ENCODE data around the gene CREBRF. TPM values are rescaled to one million over a fixed set of nuclear protein-coding genes. Genes with fewer than 3 reads are reported as not detected.

CREBRF gene
- polyA plus RNA-seq, 3 donors: 23.1 to 27.6 (median 23.6) TPM

- no peak overlapping the region for H3K4me2 ChIP-seq (replicated peaks; ENCODE audit: extremely low read depth, low read length, poor library complexity, severe bottlenecking)
Measured at GRCh38 chr5:173020643-173021042, 35.5 kb upstream of the CREBRF start.

GRCh38 chr5:173025651-173026050 lies 30.5 kb upstream of the CREBRF start:
- Histone ChIP-seq H3K79me2 (ENCODE audit: insufficient read depth, low read length) (peaks cover 99% of the 10 kb centered on the region), H3K27me3 (ENCODE audit: control insufficient read depth in 2 of 2, insufficient read depth in 2 of 2, low read length in 2 of 2) (no peaks in the 10 kb centered on the region), H3K4me2 (replicated peaks; ENCODE audit: extremely low read depth, low read length, poor library complexity, severe bottlenecking) (no peak overlapping the region), H4K20me1 (ENCODE audit: insufficient read depth, low read length) (peaks cover 81% of the 10 kb centered on the region), H2AFZ (ENCODE audit: insufficient read depth, low read depth, low read length, poor library complexity, severe bottlenecking) (no peak overlapping the region), H3K9ac (ENCODE audit: insufficient read depth, low read length, poor library complexity, severe bottlenecking) (no peak overlapping the region), H3K4me1 (ENCODE audit: control insufficient read depth in 1 of 2, insufficient read depth in 2 of 2, low read length in 2 of 2) (peaks cover 22% of the 10 kb centered on the region in 2 donors), H3K36me3 (replicated peaks in 1 of 2; ENCODE audit: control insufficient read depth in 1 of 2, insufficient read depth in 2 of 2, low read length in 2 of 2) (peaks cover 19 to 49% of the 10 kb centered on the region in 2 donors), H3K4me3 (replicated peaks in 1 of 3; ENCODE audit: low read depth in 2 of 3, low read length in 3 of 3) (no peak overlapping the region), H3K9me3 (replicated peaks in 1 of 2; ENCODE audit: control insufficient read depth in 1 of 2, insufficient read depth in 1 of 2, low read length in 2 of 2) (no peaks in the 10 kb centered on the region), H3K27ac (ENCODE audit: low read depth in 1 of 2, low read length in 2 of 2) (no peak overlapping the region)
- H3K36me3 Mint-ChIP-seq: peaks cover 36 to 45% of the 10 kb centered on the region in 2 donors
- intact Hi-C loops (cut with micrococcal nuclease): no loop called here
- no peak for DNase-seq
- peaks cover 25% of the 10 kb centered on the region for H3K4me1 Mint-ChIP-seq
- H3K4me3 Mint-ChIP-seq: no peak overlapping the region
- peak overlapping the region in 4 of 7 donors; percentile 30 to 91 (median 61) for H3K27ac Mint-ChIP-seq
- peaks cover 0 to 3% (median 0%) of the 10 kb centered on the region in 3 donors for H3K27me3 Mint-ChIP-seq (ENCODE audit: low read depth in 3 of 3)
- peaks cover 0 to 7% (median 3%) of the 10 kb centered on the region in 7 donors for H3K9me3 Mint-ChIP-seq
- WGBS (ENCODE audit: insufficient coverage): no CpG with 5 or more reads among the region's 6 CpGs
- TF ChIP-seq CTCF (IDR thresholded peaks at IDR 0.05): no peak

More at GRCh38 chr5:173020643-173021042, 35.5 kb upstream of the CREBRF start:
- H3K36me3 Mint-ChIP-seq: peaks cover 40 to 61% of the 10 kb centered on the region in 2 donors
- WGBS (ENCODE audit: insufficient coverage): 92% methylated on average over 8 of the region's 9 CpGs
- H3K27ac Mint-ChIP-seq: peak overlapping the region in 3 of 7 donors; percentile 40 to 56 (median 42)
- Histone ChIP-seq H2AFZ (ENCODE audit: insufficient read depth, low read depth, low read length, poor library complexity, severe bottlenecking) (no peak overlapping the region), H4K20me1 (ENCODE audit: insufficient read depth, low read length) (peaks cover 83% of the 10 kb centered on the region), H3K9ac (ENCODE audit: insufficient read depth, low read length, poor library complexity, severe bottlenecking) (no peak overlapping the region), H3K4me3 (replicated peaks in 1 of 3; ENCODE audit: low read depth in 2 of 3, low read length in 3 of 3) (no peak overlapping the region), H3K4me1 (ENCODE audit: control insufficient read depth in 1 of 2, insufficient read depth in 2 of 2, low read length in 2 of 2) (peaks cover 39 to 40% of the 10 kb centered on the region in 2 donors), H3K27me3 (ENCODE audit: control insufficient read depth in 2 of 2, insufficient read depth in 2 of 2, low read length in 2 of 2) (no peaks in the 10 kb centered on the region), H3K36me3 (replicated peaks in 1 of 2; ENCODE audit: control insufficient read depth in 1 of 2, insufficient read depth in 2 of 2, low read length in 2 of 2) (peaks cover 17 to 41% of the 10 kb centered on the region in 2 donors), H3K79me2 (ENCODE audit: insufficient read depth, low read length) (peaks cover 100% of the 10 kb centered on the region), H3K9me3 (replicated peaks in 1 of 2; ENCODE audit: control insufficient read depth in 1 of 2, insufficient read depth in 1 of 2, low read length in 2 of 2) (no peaks in the 10 kb centered on the region), H3K27ac (ENCODE audit: low read depth in 1 of 2, low read length in 2 of 2) (peak overlapping the region in 1 of 2 donors; percentile 29)
- H3K4me3 Mint-ChIP-seq: no peak overlapping the region
- DNase-seq: no peak
- TF ChIP-seq CTCF (IDR thresholded peaks at IDR 0.05): no peak
- H3K4me1 Mint-ChIP-seq: peaks cover 54% of the 10 kb centered on the region
- H3K27me3 Mint-ChIP-seq (ENCODE audit: low read depth in 3 of 3): peaks cover 0 to 3% (median 0%) of the 10 kb centered on the region in 3 donors
- intact Hi-C loops (cut with micrococcal nuclease): no loop called here
- H3K9me3 Mint-ChIP-seq: peaks cover 0 to 9% (median 3%) of the 10 kb centered on the region in 7 donors

Measured in CD14-positive monocyte (primary cell).